Dedifferentiated amniotic fluid mesenchymal stem cell (primary cell): ENCODE results near the gene DUS4L.

Experiments used
- DNase-seq: peaks from one replicate; pipeline ENCODE4 v3.0.0-alpha.2; 2016; ENCODE audit errors: extremely low spot score

Gene DUS4L

GRCh38 chr7:107615910-107616680, 52.3 kb downstream of the DUS4L start:
- no peak for DNase-seq

GRCh38 chr7:107622429-107622828, 58.7 kb downstream of the DUS4L start:
- no peak for DNase-seq

- no peak for DNase-seq
Measured at GRCh38 chr7:107622894-107623293, 59.1 kb downstream of the DUS4L start.

GRCh38 chr7:107627002-107627401, 63.2 kb downstream of the DUS4L start:
- DNase-seq: no peak
